Measurements from ENCODE around the gene LRRC4C.
"Not testable (repeated sequence)": the region's sequence is repeated elsewhere in the genome, so short reads cannot be mapped to it uniquely, and the experiment has no call there.

The LRRC4C gene

GRCh38 chr11:40975076-40975475 lies 484.4 kb downstream of the LRRC4C start:
- no peaks in the 10 kb centered on the region for H3K4me1 ChIP-seq (ENCODE audit: control insufficient read depth, insufficient read depth, low read length)
- H3K36me3 ChIP-seq (ENCODE audit: control insufficient read depth, insufficient read depth, low read length) = no peaks in the 10 kb centered on the region
- H3K4me3 ChIP-seq (ENCODE audit: low read depth, low read length) = no peak overlapping the region
- peaks cover 13% of the 10 kb centered on the region for H3K9me3 ChIP-seq (ENCODE audit: control insufficient read depth, insufficient read depth, low read length)
- no peak overlapping the region for H3K27ac ChIP-seq (ENCODE audit: low read depth, low read length)
- no peak overlapping the region for H3K9ac ChIP-seq (ENCODE audit: low read depth, low read length)
- no peaks in the 10 kb centered on the region for H3K27me3 ChIP-seq (ENCODE audit: control insufficient read depth, insufficient read depth, low read length)

GRCh38 chr11:40974186-40974795 lies 485.2 kb downstream of the LRRC4C start:
- peaks cover 13% of the 10 kb centered on the region for H3K9me3 ChIP-seq (ENCODE audit: control insufficient read depth, insufficient read depth, low read length)
- H3K4me3 ChIP-seq (ENCODE audit: low read depth, low read length) = no peak overlapping the region
- H3K36me3 ChIP-seq (ENCODE audit: control insufficient read depth, insufficient read depth, low read length) = no peaks in the 10 kb centered on the region
- no peak overlapping the region for H3K9ac ChIP-seq (ENCODE audit: low read depth, low read length)
- no peaks in the 10 kb centered on the region for H3K27me3 ChIP-seq (ENCODE audit: control insufficient read depth, insufficient read depth, low read length)
- H3K27ac ChIP-seq (ENCODE audit: low read depth, low read length) = no peak overlapping the region
- no peaks in the 10 kb centered on the region for H3K4me1 ChIP-seq (ENCODE audit: control insufficient read depth, insufficient read depth, low read length)

- no peaks in the 10 kb centered on the region for H3K27me3 ChIP-seq (ENCODE audit: control insufficient read depth, insufficient read depth, low read length)
- H3K27ac ChIP-seq (ENCODE audit: low read depth, low read length) = no peak overlapping the region
- H3K4me1 ChIP-seq (ENCODE audit: control insufficient read depth, insufficient read depth, low read length) = peaks cover 2% of the 10 kb centered on the region; the same call in 1 of the 2 replicates
- H3K36me3 ChIP-seq (ENCODE audit: control insufficient read depth, insufficient read depth, low read length) = no peaks in the 10 kb centered on the region
- H3K9ac ChIP-seq (ENCODE audit: low read depth, low read length) = no peak overlapping the region
- H3K4me3 ChIP-seq (ENCODE audit: low read depth, low read length) = no peak overlapping the region
- H3K9me3 ChIP-seq (ENCODE audit: control insufficient read depth, insufficient read depth, low read length) = no peaks in the 10 kb centered on the region
These were observed 500.7 kb downstream of the LRRC4C start for GRCh38 chr11:40958707-40959106.

GRCh38 chr11:40952479-40952878 lies 507.0 kb downstream of the LRRC4C start:
- Histone ChIP-seq H3K36me3 (ENCODE audit: control insufficient read depth, insufficient read depth, low read length) (no peaks in the 10 kb centered on the region), H3K4me1 (ENCODE audit: control insufficient read depth, insufficient read depth, low read length) (no peaks in the 10 kb centered on the region; the same call in 1 of the 2 replicates), H3K4me3 (ENCODE audit: low read depth, low read length) (no peak overlapping the region)

GRCh38 chr11:40938002-40938401 lies 521.5 kb downstream of the LRRC4C start:
- no peak overlapping the region for H3K9ac ChIP-seq (ENCODE audit: low read depth, low read length)
- H3K27me3 ChIP-seq (ENCODE audit: control insufficient read depth, insufficient read depth, low read length) = no peaks in the 10 kb centered on the region
- H3K36me3 ChIP-seq (ENCODE audit: control insufficient read depth, insufficient read depth, low read length) = no peaks in the 10 kb centered on the region
- H3K4me3 ChIP-seq (ENCODE audit: low read depth, low read length) = no peak overlapping the region
- H3K4me1 ChIP-seq (ENCODE audit: control insufficient read depth, insufficient read depth, low read length) = no peaks in the 10 kb centered on the region
- H3K27ac ChIP-seq (ENCODE audit: low read depth, low read length) = no peak overlapping the region
- no peaks in the 10 kb centered on the region for H3K9me3 ChIP-seq (ENCODE audit: control insufficient read depth, insufficient read depth, low read length)

More at GRCh38 chr11:40952479-40952878, 507.0 kb downstream of the LRRC4C start:
- Histone ChIP-seq H3K27ac (ENCODE audit: low read depth, low read length) (no peak overlapping the region), H3K27me3 (ENCODE audit: control insufficient read depth, insufficient read depth, low read length) (no peaks in the 10 kb centered on the region), H3K9me3 (ENCODE audit: control insufficient read depth, insufficient read depth, low read length) (no peaks in the 10 kb centered on the region), H3K9ac (ENCODE audit: low read depth, low read length) (no peak overlapping the region)

- H3K4me1 ChIP-seq (ENCODE audit: control insufficient read depth, insufficient read depth, low read length) = no peaks in the 10 kb centered on the region
- H3K27ac ChIP-seq (ENCODE audit: low read depth, low read length) = no peak overlapping the region
- H3K36me3 ChIP-seq (ENCODE audit: control insufficient read depth, insufficient read depth, low read length) = no peaks in the 10 kb centered on the region
- H3K27me3 ChIP-seq (ENCODE audit: control insufficient read depth, insufficient read depth, low read length) = no peaks in the 10 kb centered on the region
- H3K4me3 ChIP-seq (ENCODE audit: low read depth, low read length) = no peak overlapping the region
- H3K9me3 ChIP-seq (ENCODE audit: control insufficient read depth, insufficient read depth, low read length) = no peaks in the 10 kb centered on the region
- H3K9ac ChIP-seq (ENCODE audit: low read depth, low read length) = no peak overlapping the region
These were observed 534.5 kb downstream of the LRRC4C start for GRCh38 chr11:40924915-40925314.

- no peaks in the 10 kb centered on the region for H3K27me3 ChIP-seq (ENCODE audit: control insufficient read depth, insufficient read depth, low read length)
These were observed 538.2 kb downstream of the LRRC4C start for GRCh38 chr11:40921246-40921645.

GRCh38 chr11:40910774-40911173 lies 548.7 kb downstream of the LRRC4C start:
- not testable (repeated sequence) for H3K9ac ChIP-seq (ENCODE audit: low read depth, low read length); H3K4me3 ChIP-seq (ENCODE audit: low read depth, low read length); H3K9me3 ChIP-seq (ENCODE audit: control insufficient read depth, insufficient read depth, low read length); H3K27ac ChIP-seq (ENCODE audit: low read depth, low read length); H3K4me1 ChIP-seq (ENCODE audit: control insufficient read depth, insufficient read depth, low read length); H3K36me3 ChIP-seq (ENCODE audit: control insufficient read depth, insufficient read depth, low read length); H3K27me3 ChIP-seq (ENCODE audit: control insufficient read depth, insufficient read depth, low read length)

More at GRCh38 chr11:40921246-40921645, 538.2 kb downstream of the LRRC4C start:
- Histone ChIP-seq H3K27ac (ENCODE audit: low read depth, low read length) (no peak overlapping the region), H3K9me3 (ENCODE audit: control insufficient read depth, insufficient read depth, low read length) (no peaks in the 10 kb centered on the region), H3K4me3 (ENCODE audit: low read depth, low read length) (no peak overlapping the region), H3K9ac (ENCODE audit: low read depth, low read length) (no peak overlapping the region), H3K36me3 (ENCODE audit: control insufficient read depth, insufficient read depth, low read length) (no peaks in the 10 kb centered on the region), H3K4me1 (ENCODE audit: control insufficient read depth, insufficient read depth, low read length) (no peaks in the 10 kb centered on the region)

GRCh38 chr11:40894501-40894900 lies 565.0 kb downstream of the LRRC4C start:
- Histone ChIP-seq H3K4me1 (ENCODE audit: control insufficient read depth, insufficient read depth, low read length) (no peaks in the 10 kb centered on the region), H3K27ac (ENCODE audit: low read depth, low read length) (no peak overlapping the region), H3K4me3 (ENCODE audit: low read depth, low read length) (no peak overlapping the region), H3K27me3 (ENCODE audit: control insufficient read depth, insufficient read depth, low read length) (no peaks in the 10 kb centered on the region), H3K36me3 (ENCODE audit: control insufficient read depth, insufficient read depth, low read length) (no peaks in the 10 kb centered on the region), H3K9ac (ENCODE audit: low read depth, low read length) (no peak overlapping the region), H3K9me3 (ENCODE audit: control insufficient read depth, insufficient read depth, low read length) (no peaks in the 10 kb centered on the region)

- Histone ChIP-seq H3K36me3 (ENCODE audit: control insufficient read depth, insufficient read depth, low read length) (no peaks in the 10 kb centered on the region), H3K4me3 (ENCODE audit: low read depth, low read length) (no peak overlapping the region), H3K27ac (ENCODE audit: low read depth, low read length) (no peak overlapping the region)
These were observed 574.0 kb downstream of the LRRC4C start for GRCh38 chr11:40885250-40885954.

GRCh38 chr11:40882301-40882700 lies 577.2 kb downstream of the LRRC4C start:
- Histone ChIP-seq H3K9ac (ENCODE audit: low read depth, low read length) (no peak overlapping the region), H3K4me3 (ENCODE audit: low read depth, low read length) (no peak overlapping the region), H3K27ac (ENCODE audit: low read depth, low read length) (no peak overlapping the region), H3K27me3 (ENCODE audit: control insufficient read depth, insufficient read depth, low read length) (no peaks in the 10 kb centered on the region), H3K36me3 (ENCODE audit: control insufficient read depth, insufficient read depth, low read length) (no peaks in the 10 kb centered on the region), H3K4me1 (ENCODE audit: control insufficient read depth, insufficient read depth, low read length) (no peaks in the 10 kb centered on the region), H3K9me3 (ENCODE audit: control insufficient read depth, insufficient read depth, low read length) (no peaks in the 10 kb centered on the region)

More at GRCh38 chr11:40885250-40885954, 574.0 kb downstream of the LRRC4C start:
- Histone ChIP-seq H3K27me3 (ENCODE audit: control insufficient read depth, insufficient read depth, low read length) (no peaks in the 10 kb centered on the region), H3K4me1 (ENCODE audit: control insufficient read depth, insufficient read depth, low read length) (no peaks in the 10 kb centered on the region), H3K9ac (ENCODE audit: low read depth, low read length) (no peak overlapping the region), H3K9me3 (ENCODE audit: control insufficient read depth, insufficient read depth, low read length) (no peaks in the 10 kb centered on the region)
